Lower lobe of right lung (tissue), 2 donors: ENCODE measurements around the gene FAM131C. TPM values are rescaled to one million over a fixed set of nuclear protein-coding genes. Genes with fewer than 3 reads are reported as not detected.
A peak's percentile ranks its signal among the peaks of the same experiment; 100 is the strongest.

ENCODE experiments used
- ATAC-seq, 2 donors: fragments of 200-7000 bp; cut with Tn5 transposase; one replicate each; pipeline ENCODE4 v1.9.1; 2020 to 2022; ENCODE audit warnings: mild to moderate bottlenecking in 2 of 2, moderate library complexity in 2 of 2
- DNase-seq: peaks from one replicate; pipeline ENCODE4 v3.0.0-alpha.2; 2020
- H3K27ac ChIP-seq: fragments of 200-600 bp; one replicate; pipeline ENCODE4 v1.8.0; 2022
- H3K27me3 ChIP-seq: fragments of 200-600 bp; one replicate; pipeline ENCODE4 v1.8.0; 2022; ENCODE audit warnings: low read depth
- H3K36me3 ChIP-seq: fragments of 200-600 bp; one replicate; pipeline ENCODE4 v1.8.0; 2022; ENCODE audit warnings: mild to moderate bottlenecking
- H3K4me1 ChIP-seq: fragments of 200-600 bp; one replicate; pipeline ENCODE4 v1.8.0; 2022
- H3K4me3 ChIP-seq: fragments of 200-600 bp; one replicate; pipeline ENCODE4 v1.8.0; 2022; ENCODE audit warnings: mild to moderate bottlenecking
- H3K9me3 ChIP-seq: fragments of 200-600 bp; one replicate; pipeline ENCODE4 v1.8.0; 2022
- intact Hi-C: fragments of 100-400 bp; cut with DNase I; formaldehyde crosslinking; loops from one replicate; pipeline ENCODE4 v1.11.0; 2022
- total RNA-seq: library from RNA; stranded (reverse); fragmentation: NEBNext Ultra II Directional; extraction: Animal tissue kit (Norgen Biotek cat#: 25700); gene quantifications from one replicate; pipeline ENCODE4 v1.2.1, GENCODE V29; 2021
- TF ChIP-seq, protein P1 (sequence below): fragments of 200-600 bp; IDR thresholded peaks from one replicate; pipeline ENCODE4 v1.8.0; 2022; ENCODE audit warnings: antibody characterized with exemption, mild to moderate bottlenecking
- donor health status: DM: no; HTN: yes; CAD: no; lungs with severe emphysema.

The FAM131C gene
- total RNA-seq, 1 donor from 2014 or later, result not detected

DNA sequence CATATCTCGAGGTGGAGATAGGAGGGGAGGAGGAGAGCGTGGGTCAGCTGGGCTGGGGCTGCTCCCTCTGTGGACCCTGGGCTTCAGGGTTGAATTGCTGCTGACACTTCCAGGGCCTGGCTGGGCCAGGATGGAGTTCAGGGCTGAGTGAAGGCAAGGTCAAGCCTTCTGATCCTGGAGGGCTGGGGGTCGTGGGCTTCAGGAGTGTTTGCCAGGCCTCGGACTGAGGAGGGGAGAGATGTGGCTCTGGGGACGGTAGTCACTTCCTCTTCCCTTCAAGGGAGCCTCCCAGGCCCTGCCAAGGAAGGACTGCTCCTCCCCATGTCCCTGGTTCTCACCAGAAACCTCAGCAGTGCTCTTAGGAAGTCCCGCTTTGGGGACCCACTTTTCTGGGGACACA, 12.1 kb upstream of the FAM131C start:
- DNase-seq, result no peak
- no peaks in the 10 kb centered on the region for H3K9me3 ChIP-seq
- no peaks in the 10 kb centered on the region for H3K36me3 ChIP-seq
- TF ChIP-seq, protein P1, sequence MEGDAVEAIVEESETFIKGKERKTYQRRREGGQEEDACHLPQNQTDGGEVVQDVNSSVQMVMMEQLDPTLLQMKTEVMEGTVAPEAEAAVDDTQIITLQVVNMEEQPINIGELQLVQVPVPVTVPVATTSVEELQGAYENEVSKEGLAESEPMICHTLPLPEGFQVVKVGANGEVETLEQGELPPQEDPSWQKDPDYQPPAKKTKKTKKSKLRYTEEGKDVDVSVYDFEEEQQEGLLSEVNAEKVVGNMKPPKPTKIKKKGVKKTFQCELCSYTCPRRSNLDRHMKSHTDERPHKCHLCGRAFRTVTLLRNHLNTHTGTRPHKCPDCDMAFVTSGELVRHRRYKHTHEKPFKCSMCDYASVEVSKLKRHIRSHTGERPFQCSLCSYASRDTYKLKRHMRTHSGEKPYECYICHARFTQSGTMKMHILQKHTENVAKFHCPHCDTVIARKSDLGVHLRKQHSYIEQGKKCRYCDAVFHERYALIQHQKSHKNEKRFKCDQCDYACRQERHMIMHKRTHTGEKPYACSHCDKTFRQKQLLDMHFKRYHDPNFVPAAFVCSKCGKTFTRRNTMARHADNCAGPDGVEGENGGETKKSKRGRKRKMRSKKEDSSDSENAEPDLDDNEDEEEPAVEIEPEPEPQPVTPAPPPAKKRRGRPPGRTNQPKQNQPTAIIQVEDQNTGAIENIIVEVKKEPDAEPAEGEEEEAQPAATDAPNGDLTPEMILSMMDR, result no peak
- H3K27me3 ChIP-seq, result no peaks in the 10 kb centered on the region
- no peak for ATAC-seq
- H3K27ac ChIP-seq, result no peak overlapping the region
- intact Hi-C loops, result no loop called here
- no peak overlapping the region for H3K4me3 ChIP-seq
- H3K4me1 ChIP-seq, result peaks cover 13% of the 10 kb centered on the region

GRCh38 chr1:16083486-16083885, 10.0 kb upstream of the FAM131C start:
- Histone ChIP-seq H3K27me3 (no peaks in the 10 kb centered on the region), H3K36me3 (no peaks in the 10 kb centered on the region), H3K27ac (no peak overlapping the region), H3K4me3 (no peak overlapping the region), H3K9me3 (no peaks in the 10 kb centered on the region), H3K4me1 (peaks cover 14% of the 10 kb centered on the region)
- no peak for DNase-seq
- intact Hi-C loops, result loop anchor here (5.0 kb wide), 1 partner anchor 104 kb away; no protein-coding TSS in a partner anchor
- no peak for ATAC-seq
- TF ChIP-seq, protein P1, result no peak

- Histone ChIP-seq H3K27me3 (no peaks in the 10 kb centered on the region), H3K9me3 (no peaks in the 10 kb centered on the region), H3K4me3 (no peak overlapping the region), H3K27ac (no peak overlapping the region), H3K4me1 (peaks cover 8% of the 10 kb centered on the region), H3K36me3 (no peaks in the 10 kb centered on the region)
- DNase-seq (peak; percentile 76), ATAC-seq (peak; percentile 73 to 82)
- intact Hi-C loops, result loop anchor here (5.0 kb wide), 1 partner anchor 105 kb away; no protein-coding TSS in a partner anchor
- TF ChIP-seq, protein P1, result peak; percentile 91
These were observed 9.0 kb upstream of the FAM131C start for GRCh38 chr1:16082283-16083038.

- H3K27ac ChIP-seq, result no peak overlapping the region
- no peaks in the 10 kb centered on the region for H3K27me3 ChIP-seq
- H3K4me3 ChIP-seq, result no peak overlapping the region
- H3K4me1 ChIP-seq, result peaks cover 8% of the 10 kb centered on the region
- no peaks in the 10 kb centered on the region for H3K9me3 ChIP-seq
- TF ChIP-seq, protein P1, result no peak
- ATAC-seq, result no peak
- no peaks in the 10 kb centered on the region for H3K36me3 ChIP-seq
- DNase-seq, result no peak
- intact Hi-C loops, result loop anchor here (5.0 kb wide), 1 partner anchor 106 kb away; no protein-coding TSS in a partner anchor
These were observed 8.2 kb upstream of the FAM131C start for GRCh38 chr1:16081636-16082035.

GRCh38 chr1:16080422-16081150, 7.1 kb upstream of the FAM131C start:
- H3K9me3 ChIP-seq, result no peaks in the 10 kb centered on the region
- H3K4me1 ChIP-seq, result peaks cover 8% of the 10 kb centered on the region
- no peak overlapping the region for H3K27ac ChIP-seq
- DNase-seq, result no peak
- no peak for ATAC-seq
- H3K36me3 ChIP-seq, result no peaks in the 10 kb centered on the region
- no peak overlapping the region for H3K4me3 ChIP-seq
- no peaks in the 10 kb centered on the region for H3K27me3 ChIP-seq
- intact Hi-C loops, result loop anchor here (5.0 kb wide), 1 partner anchor 107 kb away; no protein-coding TSS in a partner anchor
- TF ChIP-seq, protein P1, result no peak
